ENCODE data around the gene MTM1. TPM values are rescaled to one million over a fixed set of nuclear protein-coding genes. Genes with fewer than 3 reads are reported as not detected.

Gene MTM1
- total RNA-seq, 2 donors from 2014 or later = 9.1 to 10.8 TPM

DNA sequence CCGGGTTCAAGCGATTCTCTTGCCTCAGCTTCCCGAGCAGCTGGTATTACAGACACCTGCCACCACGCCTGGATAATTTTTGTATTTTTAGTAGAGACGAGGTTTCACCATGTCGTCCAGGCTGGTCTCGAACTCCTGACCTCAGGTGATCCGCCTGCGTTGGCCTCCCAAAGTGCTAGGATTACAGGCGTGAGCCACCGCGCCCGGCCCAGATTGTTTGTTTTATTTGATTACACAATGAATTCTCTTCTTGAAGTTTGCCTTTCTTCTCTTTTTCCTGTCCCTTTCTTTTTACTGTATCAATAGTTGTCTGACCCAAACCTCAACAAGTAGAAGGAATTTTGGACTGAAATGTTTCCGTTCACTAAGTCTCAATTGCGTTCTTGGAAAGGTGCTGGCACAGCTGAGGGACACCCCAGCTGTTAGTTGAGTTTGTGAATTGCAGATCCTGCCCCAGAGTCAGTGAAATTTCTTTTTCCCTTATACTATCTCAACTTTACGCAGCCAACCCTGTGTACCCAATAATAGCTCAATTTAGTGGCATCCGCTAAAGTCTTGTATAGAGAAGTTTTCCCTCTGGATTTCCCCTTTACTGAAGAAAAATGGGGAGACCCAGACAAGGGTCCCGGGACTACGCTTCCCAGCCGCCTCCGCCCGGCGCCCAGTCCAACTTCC lies 639 bp upstream of the MTM1 start:
- ATAC-seq (no peak), DNase-seq (ENCODE audit: low spot score) (no peak)
- peaks cover 11 to 26% of the 10 kb centered on the region in 2 donors for H3K4me1 Mint-ChIP-seq (ENCODE audit: low read depth in 2 of 2)
- peaks cover 0 to 17% of the 10 kb centered on the region in 2 donors for H3K27me3 Mint-ChIP-seq
- H3K4me3 Mint-ChIP-seq = peak overlapping the region; percentile 72
- H3K36me3 Mint-ChIP-seq = no peaks in the 10 kb centered on the region
- H3K27ac Mint-ChIP-seq = peak overlapping the region in 1 of 2 donors; percentile 43
- no peaks in the 10 kb centered on the region for H3K9me3 Mint-ChIP-seq

GRCh38 chrX:150569155-150569477 lies 695 bp downstream of the MTM1 start:
- peaks cover 0 to 18% of the 10 kb centered on the region in 2 donors for H3K27me3 Mint-ChIP-seq
- DNase-seq (ENCODE audit: low spot score) = no peak
- H3K4me3 Mint-ChIP-seq = peak overlapping the region; percentile 77
- peak overlapping the region in 1 of 2 donors; percentile 46 for H3K27ac Mint-ChIP-seq
- H3K9me3 Mint-ChIP-seq = no peaks in the 10 kb centered on the region
- H3K36me3 Mint-ChIP-seq = no peaks in the 10 kb centered on the region
- peaks cover 22 to 38% of the 10 kb centered on the region in 2 donors for H3K4me1 Mint-ChIP-seq (ENCODE audit: low read depth in 2 of 2)
- peak in 1 of 2 donors; percentile 48 for ATAC-seq

- Mint-ChIP-seq H3K27ac (no peak overlapping the region), H3K4me3 (peak overlapping the region; percentile 65), H3K4me1 (ENCODE audit: low read depth in 2 of 2) (peaks cover 32 to 52% of the 10 kb centered on the region in 2 donors), H3K9me3 (no peaks in the 10 kb centered on the region), H3K36me3 (no peaks in the 10 kb centered on the region), H3K27me3 (peaks cover 0 to 15% of the 10 kb centered on the region in 2 donors)
- ATAC-seq (no peak), DNase-seq (ENCODE audit: low spot score) (no peak)
Measured at GRCh38 chrX:150570512-150570911, 2.1 kb downstream of the MTM1 start.

- Mint-ChIP-seq H3K4me1 (ENCODE audit: low read depth in 2 of 2) (peaks cover 34 to 69% of the 10 kb centered on the region in 2 donors), H3K36me3 (no peaks in the 10 kb centered on the region), H3K4me3 (peak overlapping the region; percentile 21), H3K9me3 (no peaks in the 10 kb centered on the region), H3K27me3 (peaks cover 15 to 23% of the 10 kb centered on the region in 2 donors), H3K27ac (no peak overlapping the region)
- ATAC-seq = no peak
- no peak for DNase-seq (ENCODE audit: low spot score)
Measured at GRCh38 chrX:150572206-150572605, 3.8 kb downstream of the MTM1 start.

DNA sequence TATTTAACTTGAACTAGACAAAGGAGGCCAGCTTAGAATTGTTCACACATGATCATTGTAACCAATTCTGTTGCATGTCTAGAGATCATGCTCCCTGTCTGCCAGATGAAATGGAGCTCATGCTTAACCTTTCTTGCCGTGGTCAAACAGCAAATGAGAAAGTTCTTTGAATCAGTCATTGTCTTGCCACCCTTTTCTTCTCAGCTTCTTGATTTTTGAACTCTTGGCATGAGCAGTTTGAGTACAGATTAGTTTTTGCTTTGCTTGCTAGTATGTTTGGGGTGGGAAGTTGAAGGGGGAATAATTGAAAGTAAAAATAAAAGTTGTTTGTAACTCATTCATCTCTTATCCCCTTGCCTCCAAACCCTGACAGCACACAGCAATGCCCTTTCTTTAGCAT lies 4.7 kb downstream of the MTM1 start:
- ATAC-seq (no peak), DNase-seq (ENCODE audit: low spot score) (no peak)
- Mint-ChIP-seq H3K9me3 (no peaks in the 10 kb centered on the region), H3K4me3 (peak overlapping the region; percentile 32), H3K4me1 (ENCODE audit: low read depth in 2 of 2) (peaks cover 30 to 77% of the 10 kb centered on the region in 2 donors), H3K27me3 (peaks cover 15 to 29% of the 10 kb centered on the region in 2 donors), H3K27ac (peak overlapping the region in 1 of 2 donors; percentile 79), H3K36me3 (no peaks in the 10 kb centered on the region)

DNA sequence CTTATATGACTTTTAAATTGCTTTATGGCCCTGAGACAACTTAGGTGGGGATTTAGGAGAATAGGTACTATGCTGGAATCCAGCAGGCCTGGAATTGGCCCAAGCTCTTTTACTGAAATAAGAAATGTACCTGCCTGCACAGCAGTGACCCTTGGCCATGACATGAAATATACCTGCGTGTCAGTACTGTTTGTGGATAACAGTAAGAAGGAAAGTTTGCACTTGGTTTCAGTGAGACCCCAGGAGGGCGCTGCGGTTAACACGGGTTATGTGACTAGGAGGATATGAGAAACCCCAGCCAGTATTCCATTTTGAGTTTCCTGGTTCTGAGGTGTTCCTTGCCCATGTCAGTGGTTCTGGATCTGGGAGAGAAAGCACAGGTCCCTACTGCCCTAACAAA lies 5.3 kb downstream of the MTM1 start:
- Mint-ChIP-seq H3K4me1 (ENCODE audit: low read depth in 2 of 2) (peaks cover 30 to 77% of the 10 kb centered on the region in 2 donors), H3K4me3 (peak overlapping the region; percentile 54), H3K27ac (peak overlapping the region; percentile 68 to 79), H3K36me3 (no peaks in the 10 kb centered on the region), H3K9me3 (no peaks in the 10 kb centered on the region), H3K27me3 (peaks cover 15 to 29% of the 10 kb centered on the region in 2 donors)
- DNase-seq (ENCODE audit: low spot score) (peak; percentile 71), ATAC-seq (peak; percentile 66 to 72)

GRCh38 chrX:150574559-150575418 lies 6.4 kb downstream of the MTM1 start:
- peak overlapping the region; percentile 54 for H3K4me3 Mint-ChIP-seq
- peaks cover 27 to 70% of the 10 kb centered on the region in 2 donors for H3K4me1 Mint-ChIP-seq (ENCODE audit: low read depth in 2 of 2)
- H3K36me3 Mint-ChIP-seq = no peaks in the 10 kb centered on the region
- DNase-seq (ENCODE audit: low spot score) = no peak
- H3K27me3 Mint-ChIP-seq = peaks cover 15 to 27% of the 10 kb centered on the region in 2 donors
- H3K27ac Mint-ChIP-seq = peak overlapping the region; percentile 68 to 79
- H3K9me3 Mint-ChIP-seq = no peaks in the 10 kb centered on the region
- peak; percentile 69 to 75 for ATAC-seq

DNA sequence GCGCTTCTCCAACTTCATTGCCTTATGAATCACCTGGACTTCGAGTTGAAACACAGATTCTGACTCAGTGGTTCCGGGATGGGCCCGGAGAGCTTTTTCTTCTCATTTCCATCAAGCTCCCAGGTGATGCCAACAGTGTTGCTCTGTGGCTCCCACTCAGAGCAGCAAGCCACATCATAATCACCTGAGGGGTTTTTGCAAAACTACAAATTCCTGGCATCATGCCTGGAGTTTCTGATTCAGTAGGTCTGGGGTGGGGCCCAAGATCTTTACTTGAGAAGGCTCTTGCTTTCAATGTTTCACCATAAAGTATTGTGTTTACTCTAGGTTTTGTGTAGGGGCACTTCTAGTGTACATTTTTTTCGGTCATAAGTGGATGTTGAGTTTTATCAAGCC lies 7.0 kb downstream of the MTM1 start:
- Mint-ChIP-seq H3K4me1 (ENCODE audit: low read depth in 2 of 2) (peaks cover 25 to 70% of the 10 kb centered on the region in 2 donors), H3K9me3 (no peaks in the 10 kb centered on the region), H3K4me3 (peak overlapping the region; percentile 54), H3K27ac (peak overlapping the region; percentile 68 to 79), H3K36me3 (no peaks in the 10 kb centered on the region), H3K27me3 (peaks cover 15 to 30% of the 10 kb centered on the region in 2 donors)
- DNase-seq (ENCODE audit: low spot score) (no peak), ATAC-seq (peak in 1 of 2 donors; percentile 21)

GRCh38 chrX:150577174-150577573 lies 8.8 kb downstream of the MTM1 start:
- Mint-ChIP-seq H3K9me3 (no peaks in the 10 kb centered on the region), H3K36me3 (no peaks in the 10 kb centered on the region), H3K27ac (no peak overlapping the region), H3K4me1 (ENCODE audit: low read depth in 2 of 2) (peaks cover 23 to 62% of the 10 kb centered on the region in 2 donors), H3K27me3 (peaks cover 15 to 28% of the 10 kb centered on the region in 2 donors), H3K4me3 (no peak overlapping the region)
- ATAC-seq (no peak), DNase-seq (ENCODE audit: low spot score) (no peak)

DNA sequence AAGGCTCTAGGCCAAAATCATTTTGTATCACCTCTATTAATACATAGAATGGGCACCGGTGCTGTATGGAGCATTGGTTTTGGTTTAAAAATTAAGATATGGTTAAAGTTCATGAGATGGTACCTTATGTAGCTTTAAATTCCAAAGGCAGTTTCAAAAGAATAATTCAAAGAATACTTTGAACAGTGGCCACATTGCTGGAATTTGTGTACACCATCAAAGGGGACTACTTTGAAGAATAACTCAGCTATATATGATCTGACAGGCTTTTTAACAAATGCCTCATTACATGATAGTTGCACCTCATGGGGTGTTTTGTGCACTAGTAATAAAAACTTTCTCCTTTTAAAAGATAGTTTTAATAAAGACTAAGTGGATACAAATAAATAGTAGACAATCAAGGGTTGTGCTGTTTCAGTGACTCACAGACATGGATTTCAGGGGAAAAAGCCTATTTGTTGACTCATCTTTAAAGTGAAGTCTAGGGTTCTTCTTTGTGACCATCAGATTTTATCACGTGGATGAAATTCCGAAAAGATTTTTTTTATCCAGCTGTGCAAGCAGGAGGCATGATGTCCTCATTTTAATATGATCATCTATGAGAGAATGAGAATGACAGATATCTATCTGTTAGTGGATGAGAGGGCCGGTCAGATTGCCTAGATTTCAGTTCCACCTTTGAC lies 12.8 kb downstream of the MTM1 start:
- Mint-ChIP-seq H3K36me3 (no peaks in the 10 kb centered on the region), H3K27ac (no peak overlapping the region), H3K27me3 (peaks cover 9 to 22% of the 10 kb centered on the region in 2 donors)

GRCh38 chrX:150582338-150582948 lies 14.0 kb downstream of the MTM1 start:
- H3K27me3 Mint-ChIP-seq = peaks cover 0 to 16% of the 10 kb centered on the region in 2 donors
- ATAC-seq = no peak

More for the DNA sequence above, 12.8 kb downstream of the MTM1 start:
- DNase-seq (ENCODE audit: low spot score) (no peak), ATAC-seq (no peak)
- no peak overlapping the region for H3K4me3 Mint-ChIP-seq
- H3K4me1 Mint-ChIP-seq (ENCODE audit: low read depth in 2 of 2) = peaks cover 0 to 23% of the 10 kb centered on the region in 2 donors
- no peaks in the 10 kb centered on the region for H3K9me3 Mint-ChIP-seq

DNA sequence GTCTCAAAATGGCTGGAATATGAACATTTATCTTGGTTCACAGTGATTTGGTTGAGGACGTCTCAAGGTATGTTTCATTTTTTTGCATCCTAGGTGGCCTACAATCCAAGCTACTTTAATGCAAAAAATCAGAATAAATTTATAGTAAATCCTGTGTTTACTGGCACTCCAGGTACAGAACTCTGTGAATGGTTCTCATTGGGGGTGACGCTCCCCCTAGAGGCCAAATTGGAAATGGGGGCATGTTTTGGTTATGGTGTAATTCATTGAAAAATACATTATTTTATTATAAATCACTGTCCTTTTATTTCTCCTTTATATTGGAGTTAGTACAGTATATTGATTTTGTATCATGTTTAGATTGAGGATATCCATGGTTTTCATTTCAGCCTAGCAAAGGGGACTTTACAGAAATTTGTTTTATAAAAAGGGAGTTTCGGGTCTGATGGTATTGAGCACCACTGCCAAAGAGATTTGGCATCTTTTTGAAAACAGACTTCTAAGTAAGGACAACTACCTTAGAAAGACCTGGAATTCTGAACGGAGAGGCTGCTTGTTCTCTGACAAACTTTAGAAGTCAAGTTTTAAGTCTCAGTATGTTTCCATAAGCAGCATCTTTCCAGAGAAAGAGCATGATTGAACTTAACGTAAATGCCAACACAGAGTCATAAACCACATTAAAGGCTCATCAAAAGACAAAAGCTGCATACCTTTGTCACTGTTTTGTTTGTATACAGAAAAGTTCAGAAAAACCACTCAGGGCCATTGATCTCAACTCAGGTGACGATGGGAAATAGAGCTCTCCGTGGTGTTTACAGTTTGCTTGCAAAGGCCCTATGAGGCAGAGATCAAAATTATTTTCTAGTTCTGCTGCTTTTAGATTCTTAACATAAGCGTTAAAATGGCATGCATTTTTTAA lies 19.4 kb downstream of the MTM1 start:
- Mint-ChIP-seq H3K4me3 (no peak overlapping the region), H3K9me3 (no peaks in the 10 kb centered on the region), H3K27me3 (peaks cover 0 to 9% of the 10 kb centered on the region in 2 donors), H3K27ac (no peak overlapping the region), H3K4me1 (ENCODE audit: low read depth in 2 of 2) (no peaks in the 10 kb centered on the region), H3K36me3 (no peaks in the 10 kb centered on the region)
- DNase-seq (ENCODE audit: low spot score) = no peak
- no peak for ATAC-seq

More at GRCh38 chrX:150582338-150582948, 14.0 kb downstream of the MTM1 start:
- Mint-ChIP-seq H3K4me3 (no peak overlapping the region), H3K4me1 (ENCODE audit: low read depth in 2 of 2) (peaks cover 0 to 11% of the 10 kb centered on the region in 2 donors), H3K36me3 (no peaks in the 10 kb centered on the region), H3K27ac (no peak overlapping the region), H3K9me3 (no peaks in the 10 kb centered on the region)
- no peak for DNase-seq (ENCODE audit: low spot score)
